ENCODE results near the gene DNM3.

The DNM3 gene

GRCh38 chr1:171931752-171932151, 90.5 kb downstream of the DNM3 start:
- DNase-seq = no peak

- no peak for DNase-seq
Measured at GRCh38 chr1:171934664-171935063, 93.4 kb downstream of the DNM3 start.

GRCh38 chr1:171935086-171935485, 93.8 kb downstream of the DNM3 start:
- no peak for DNase-seq

GRCh38 chr1:171935664-171936063, 94.4 kb downstream of the DNM3 start:
- peak; percentile 30 for DNase-seq

- DNase-seq = peak; percentile 2
Measured at GRCh38 chr1:171937938-171938337, 96.6 kb downstream of the DNM3 start.

- no peak for DNase-seq
Measured at GRCh38 chr1:171939740-171940139, 98.4 kb downstream of the DNM3 start.

- no peak for DNase-seq
Measured at GRCh38 chr1:171940368-171940767, 99.1 kb downstream of the DNM3 start.

- no peak for DNase-seq
Measured at GRCh38 chr1:171941920-171942319, 100.6 kb downstream of the DNM3 start.

- no peak for DNase-seq
Measured at GRCh38 chr1:171943973-171944561, 102.8 kb downstream of the DNM3 start.

GRCh38 chr1:171948511-171948910, 107.2 kb downstream of the DNM3 start:
- no peak for DNase-seq

- no peak for DNase-seq
Measured at GRCh38 chr1:171949316-171949715, 108.0 kb downstream of the DNM3 start.

GRCh38 chr1:171953835-171954234, 112.5 kb downstream of the DNM3 start:
- DNase-seq = no peak

GRCh38 chr1:171954361-171954760, 113.1 kb downstream of the DNM3 start:
- DNase-seq = no peak

- DNase-seq = no peak
Measured at GRCh38 chr1:171961861-171962260, 120.6 kb downstream of the DNM3 start.

- no peak for DNase-seq
Measured at GRCh38 chr1:171963762-171964161, 122.5 kb downstream of the DNM3 start.

- DNase-seq = no peak
Measured at GRCh38 chr1:171965777-171966176, 124.5 kb downstream of the DNM3 start.

- no peak for DNase-seq
Measured at GRCh38 chr1:171966426-171967220, 125.3 kb downstream of the DNM3 start.

GRCh38 chr1:171969226-171969625, 127.9 kb downstream of the DNM3 start:
- DNase-seq = no peak

- DNase-seq = no peak
Measured at GRCh38 chr1:171969813-171970212, 128.5 kb downstream of the DNM3 start.

GRCh38 chr1:171972846-171973245, 131.5 kb downstream of the DNM3 start:
- DNase-seq = no peak

- DNase-seq = no peak
Measured at GRCh38 chr1:171973421-171973820, 132.1 kb downstream of the DNM3 start.

- DNase-seq = no peak
Measured at GRCh38 chr1:171981303-171981702, 140.0 kb downstream of the DNM3 start.

- peak; percentile 23 for DNase-seq
Measured at GRCh38 chr1:171983584-171983983, 142.3 kb downstream of the DNM3 start.

- DNase-seq = no peak
Measured at GRCh38 chr1:171984262-171984661, 143.0 kb downstream of the DNM3 start.
